Measurements from ENCODE around the gene EPM2A.

EPM2A gene

DNA sequence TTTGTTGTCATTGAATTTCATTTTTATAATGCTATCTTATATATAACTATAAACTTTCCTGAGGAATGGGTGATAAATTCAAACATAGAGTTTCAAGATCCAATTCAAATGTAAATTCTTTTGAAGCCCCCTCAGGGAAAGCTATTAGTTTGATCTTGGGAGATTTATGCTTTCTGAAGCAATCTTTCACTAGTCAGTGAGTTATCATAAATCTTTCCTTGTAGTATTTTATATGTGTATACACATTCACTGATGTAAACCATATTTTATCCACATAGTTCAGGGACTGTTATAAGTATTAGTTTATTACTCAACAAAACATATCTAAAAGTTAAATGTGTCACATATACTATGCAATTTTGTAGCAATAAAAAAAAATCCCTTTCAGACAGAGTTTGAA, 2.9 kb upstream of the EPM2A start:
- H2AFZ ChIP-seq (ENCODE audit: low read length), result no peak overlapping the region
- no peak overlapping the region for H3K4me2 ChIP-seq (ENCODE audit: low read depth, low read length, poor library complexity, severe bottlenecking)
- H3K27me3 ChIP-seq (ENCODE audit: insufficient read depth, low read length, poor library complexity, severe bottlenecking), result no peaks in the 10 kb centered on the region
- TF ChIP-seq, protein P1, sequence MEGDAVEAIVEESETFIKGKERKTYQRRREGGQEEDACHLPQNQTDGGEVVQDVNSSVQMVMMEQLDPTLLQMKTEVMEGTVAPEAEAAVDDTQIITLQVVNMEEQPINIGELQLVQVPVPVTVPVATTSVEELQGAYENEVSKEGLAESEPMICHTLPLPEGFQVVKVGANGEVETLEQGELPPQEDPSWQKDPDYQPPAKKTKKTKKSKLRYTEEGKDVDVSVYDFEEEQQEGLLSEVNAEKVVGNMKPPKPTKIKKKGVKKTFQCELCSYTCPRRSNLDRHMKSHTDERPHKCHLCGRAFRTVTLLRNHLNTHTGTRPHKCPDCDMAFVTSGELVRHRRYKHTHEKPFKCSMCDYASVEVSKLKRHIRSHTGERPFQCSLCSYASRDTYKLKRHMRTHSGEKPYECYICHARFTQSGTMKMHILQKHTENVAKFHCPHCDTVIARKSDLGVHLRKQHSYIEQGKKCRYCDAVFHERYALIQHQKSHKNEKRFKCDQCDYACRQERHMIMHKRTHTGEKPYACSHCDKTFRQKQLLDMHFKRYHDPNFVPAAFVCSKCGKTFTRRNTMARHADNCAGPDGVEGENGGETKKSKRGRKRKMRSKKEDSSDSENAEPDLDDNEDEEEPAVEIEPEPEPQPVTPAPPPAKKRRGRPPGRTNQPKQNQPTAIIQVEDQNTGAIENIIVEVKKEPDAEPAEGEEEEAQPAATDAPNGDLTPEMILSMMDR (conservative IDR thresholded peaks at IDR 0.05; ENCODE audit: low read length), result no peak
- TF ChIP-seq EZH2phosphoT487 (IDR thresholded peaks at IDR 0.05; ENCODE audit: borderline replicate concordance), result no peak
- peaks cover 14% of the 10 kb centered on the region for H3K79me2 ChIP-seq (ENCODE audit: insufficient read depth, low read length)
- H3K9me2 ChIP-seq (replicated peaks; ENCODE audit: low read depth, low read length), result no peaks in the 10 kb centered on the region
- H3K4me1 ChIP-seq (ENCODE audit: insufficient read depth, low read length, poor library complexity, severe bottlenecking), result peaks cover 17% of the 10 kb centered on the region
- no peak overlapping the region for H3K9ac ChIP-seq (ENCODE audit: low read depth, low read length, poor library complexity, severe bottlenecking)
- no peaks in the 10 kb centered on the region for H3K36me3 ChIP-seq (ENCODE audit: insufficient read depth, low read length)
- no peaks in the 10 kb centered on the region for H3K9me3 ChIP-seq (ENCODE audit: insufficient read depth, low read depth, low read length)
- H3F3A ChIP-seq (ENCODE audit: low read depth), result no peaks in the 10 kb centered on the region
- no peak overlapping the region for H3K4me3 ChIP-seq (ENCODE audit: low read length, poor library complexity, severe bottlenecking)
- no peaks in the 10 kb centered on the region for H4K20me1 ChIP-seq (ENCODE audit: insufficient read depth, low read length, poor library complexity, severe bottlenecking)

DNA sequence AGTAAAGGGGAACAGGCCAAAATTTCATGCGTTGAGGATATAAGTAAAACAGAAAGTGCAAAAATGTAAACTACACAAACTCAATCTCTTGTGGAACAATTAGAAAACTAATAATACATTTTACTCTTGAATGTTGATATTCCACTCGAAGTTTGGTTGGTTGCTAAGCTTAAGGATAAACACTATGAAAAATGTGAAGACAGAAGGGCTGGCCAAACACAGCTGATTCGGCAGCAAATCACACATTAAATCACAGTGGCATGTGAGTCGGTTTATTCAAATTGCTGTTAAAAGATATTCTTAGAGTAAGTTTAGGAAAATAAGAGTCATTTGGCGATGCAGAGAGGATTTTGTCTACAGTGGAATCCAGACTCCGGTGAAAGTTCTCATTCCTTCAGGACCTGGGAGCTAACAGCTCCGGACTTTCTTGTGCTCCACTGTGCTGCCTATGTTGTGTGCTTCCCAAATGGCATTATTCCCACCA, 1.4 kb upstream of the EPM2A start:
- Histone ChIP-seq H3K9ac (ENCODE audit: low read depth, low read length, poor library complexity, severe bottlenecking) (peak overlapping the region; percentile 96), H3K27me3 (ENCODE audit: insufficient read depth, low read length, poor library complexity, severe bottlenecking) (no peaks in the 10 kb centered on the region), H3K4me2 (ENCODE audit: low read depth, low read length, poor library complexity, severe bottlenecking) (peak overlapping the region; percentile 74), H2AFZ (ENCODE audit: low read length) (no peak overlapping the region), H3K4me3 (ENCODE audit: low read length, poor library complexity, severe bottlenecking) (peak overlapping the region; percentile 80), H3K36me3 (ENCODE audit: insufficient read depth, low read length) (no peaks in the 10 kb centered on the region), H3K4me1 (ENCODE audit: insufficient read depth, low read length, poor library complexity, severe bottlenecking) (peaks cover 28% of the 10 kb centered on the region), H4K20me1 (ENCODE audit: insufficient read depth, low read length, poor library complexity, severe bottlenecking) (no peaks in the 10 kb centered on the region), H3K9me2 (replicated peaks; ENCODE audit: low read depth, low read length) (no peaks in the 10 kb centered on the region), H3K79me2 (ENCODE audit: insufficient read depth, low read length) (peaks cover 19% of the 10 kb centered on the region), H3F3A (ENCODE audit: low read depth) (no peaks in the 10 kb centered on the region), H3K9me3 (ENCODE audit: insufficient read depth, low read depth, low read length) (no peaks in the 10 kb centered on the region)
- TF ChIP-seq EZH2phosphoT487 (IDR thresholded peaks at IDR 0.05; ENCODE audit: borderline replicate concordance), result no peak
- TF ChIP-seq, protein P1 (conservative IDR thresholded peaks at IDR 0.05; ENCODE audit: low read length), result no peak

DNA sequence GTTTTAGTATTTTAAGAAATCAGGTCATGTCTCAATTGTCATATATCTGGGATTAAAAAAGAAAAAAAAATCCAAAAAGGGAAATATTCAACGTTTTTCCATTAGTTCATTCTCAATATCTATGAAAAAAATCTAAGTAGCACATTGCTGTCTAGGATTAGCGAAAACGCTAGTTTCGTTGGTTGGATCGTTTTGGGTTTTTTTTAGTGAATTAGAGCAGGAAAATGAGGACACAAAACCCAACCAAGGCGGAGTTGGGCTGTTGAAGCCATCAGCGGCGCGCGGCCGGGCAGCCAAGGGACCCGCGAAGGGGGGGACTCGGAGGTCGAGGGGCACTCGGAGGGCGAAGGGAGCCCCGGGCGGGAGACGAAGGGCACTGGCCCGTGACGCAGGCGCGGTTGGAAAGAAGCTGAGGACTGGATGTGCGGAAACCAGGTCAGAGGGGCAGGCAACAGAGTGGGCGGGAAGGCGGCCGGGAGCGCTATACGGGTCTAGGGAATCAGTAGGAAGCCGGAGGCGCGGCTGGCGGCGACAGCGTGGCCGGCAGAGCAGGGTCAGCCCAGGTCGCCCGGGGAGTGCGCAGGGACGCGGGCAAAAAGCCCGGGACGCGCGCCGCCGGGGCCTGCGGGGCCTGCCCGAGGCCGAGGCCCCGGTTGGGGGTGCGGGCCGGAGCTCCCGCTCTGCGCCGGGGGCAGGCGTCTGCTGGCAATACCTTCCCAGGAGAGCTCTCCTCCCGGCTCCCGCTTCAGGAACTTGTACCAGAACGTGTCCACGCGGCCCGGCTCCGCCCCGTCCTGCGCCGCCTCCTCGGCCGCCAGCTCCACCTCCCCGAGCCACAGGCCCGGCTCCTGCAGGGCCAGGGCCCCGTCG, 599 bp downstream of the EPM2A start:
- peak overlapping the region; percentile 93 for H3K4me2 ChIP-seq (ENCODE audit: low read depth, low read length, poor library complexity, severe bottlenecking)
- peak overlapping the region; percentile 80 for H3K4me3 ChIP-seq (ENCODE audit: low read length, poor library complexity, severe bottlenecking)
- peaks cover 39% of the 10 kb centered on the region for H3K4me1 ChIP-seq (ENCODE audit: insufficient read depth, low read length, poor library complexity, severe bottlenecking)
- H3F3A ChIP-seq (ENCODE audit: low read depth), result no peaks in the 10 kb centered on the region
- H3K9me3 ChIP-seq (ENCODE audit: insufficient read depth, low read depth, low read length), result no peaks in the 10 kb centered on the region
- H3K9ac ChIP-seq (ENCODE audit: low read depth, low read length, poor library complexity, severe bottlenecking), result peak overlapping the region; percentile 96
- H2AFZ ChIP-seq (ENCODE audit: low read length), result peak overlapping the region; percentile 38
- H3K79me2 ChIP-seq (ENCODE audit: insufficient read depth, low read length), result peaks cover 26% of the 10 kb centered on the region
- no peaks in the 10 kb centered on the region for H4K20me1 ChIP-seq (ENCODE audit: insufficient read depth, low read length, poor library complexity, severe bottlenecking)
- no peaks in the 10 kb centered on the region for H3K36me3 ChIP-seq (ENCODE audit: insufficient read depth, low read length)
- H3K9me2 ChIP-seq (replicated peaks; ENCODE audit: low read depth, low read length), result no peaks in the 10 kb centered on the region
- TF ChIP-seq, protein P1 (conservative IDR thresholded peaks at IDR 0.05; ENCODE audit: low read length), result no peak
- no peak for TF ChIP-seq EZH2phosphoT487 (IDR thresholded peaks at IDR 0.05; ENCODE audit: borderline replicate concordance)
- H3K27me3 ChIP-seq (ENCODE audit: insufficient read depth, low read length, poor library complexity, severe bottlenecking), result no peaks in the 10 kb centered on the region

Measured in Loucy (cell line).